HUES6 (cell line): ENCODE data around the gene MMP10.

ENCODE experiments used
- H3K27ac ChIP-seq: 2 replicates; pipeline ENCODE4 v1.7.0; 2013; ENCODE audit warnings: low read depth, mild to moderate bottlenecking, low read length, inconsistent platforms
- H3K27me3 ChIP-seq: 2 replicates; pipeline ENCODE4 v1.6.1; 2013; ENCODE audit warnings: low read length; ENCODE audit not compliant: control insufficient read depth, insufficient read depth
- H3K36me3 ChIP-seq: 2 replicates; pipeline ENCODE4 v1.6.1; 2013; ENCODE audit warnings: low read length; ENCODE audit not compliant: control insufficient read depth, insufficient read depth
- H3K4me1 ChIP-seq: 2 replicates; pipeline ENCODE4 v1.6.1; 2013; ENCODE audit warnings: low read length; ENCODE audit not compliant: control insufficient read depth, insufficient read depth
- H3K4me3 ChIP-seq: 2 replicates; pipeline ENCODE4 v1.5.1; 2013; ENCODE audit warnings: low read depth, low read length
- H3K9ac ChIP-seq: one replicate; pipeline ENCODE4 v1.6.1; 2013; ENCODE audit warnings: mild to moderate bottlenecking, low read length
- H3K9me3 ChIP-seq: 2 replicates; pipeline ENCODE4 v1.6.1; 2013; ENCODE audit warnings: low read depth, low read length; ENCODE audit not compliant: control insufficient read depth, insufficient read depth

The MMP10 gene

GRCh38 chr11:102780491-102780918 lies at the start of gene MMP10:
Gene MMP10, minus strand, starts transcription at chr11:102780628. Its CDS starts 37 bp downstream, at chr11:102780591.
- Histone ChIP-seq H3K9ac (no peak within 1 kb of the TSS), H3K4me3 (no peak within 1 kb of the TSS), H3K27me3 (no peaks in the 10 kb centered on the region), H3K4me1 (peaks cover 11% of the 10 kb centered on the region; the same call in 1 of the 2 replicates), H3K36me3 (no peaks in the 10 kb centered on the region), H3K9me3 (no peaks in the 10 kb centered on the region), H3K27ac (peak within 1 kb of the TSS; percentile 64)

GRCh38 chr11:102829316-102830000 lies 49.0 kb upstream of the MMP10 start:
- H3K27ac ChIP-seq = no peak overlapping the region
- H3K9ac ChIP-seq = no peak overlapping the region
- H3K36me3 ChIP-seq = no peaks in the 10 kb centered on the region
- H3K4me1 ChIP-seq = peaks cover 6% of the 10 kb centered on the region; the same call in 1 of the 2 replicates
- no peak overlapping the region for H3K4me3 ChIP-seq
- H3K9me3 ChIP-seq = peaks cover 22% of the 10 kb centered on the region
- no peaks in the 10 kb centered on the region; the same call in 1 of the 2 replicates for H3K27me3 ChIP-seq

- H3K27ac ChIP-seq = no peak overlapping the region
- no peak overlapping the region for H3K9ac ChIP-seq
- no peak overlapping the region for H3K4me3 ChIP-seq
- peaks cover 4% of the 10 kb centered on the region; the same call in 1 of the 2 replicates for H3K4me1 ChIP-seq
- peaks cover 33% of the 10 kb centered on the region for H3K9me3 ChIP-seq
- H3K27me3 ChIP-seq = no peaks in the 10 kb centered on the region
- H3K36me3 ChIP-seq = no peaks in the 10 kb centered on the region
These were observed 44.1 kb upstream of the MMP10 start for GRCh38 chr11:102824556-102824955.

- H3K4me3 ChIP-seq = no peak overlapping the region
- H3K27me3 ChIP-seq = no peaks in the 10 kb centered on the region
- H3K36me3 ChIP-seq = no peaks in the 10 kb centered on the region
- no peak overlapping the region for H3K9ac ChIP-seq
- peaks cover 11% of the 10 kb centered on the region; the same call in 1 of the 2 replicates for H3K9me3 ChIP-seq
- H3K27ac ChIP-seq = no peak overlapping the region
- no peaks in the 10 kb centered on the region for H3K4me1 ChIP-seq
These were observed 39.1 kb upstream of the MMP10 start for GRCh38 chr11:102819491-102819890.

- no peaks in the 10 kb centered on the region for H3K36me3 ChIP-seq
- H3K4me3 ChIP-seq = no peak overlapping the region
- H3K27ac ChIP-seq = no peak overlapping the region
- H3K27me3 ChIP-seq = no peaks in the 10 kb centered on the region
- H3K4me1 ChIP-seq = 0 out of 2 replicates have a peak, but pooled peaks cover under 1% of the 10 kb centered on the region
- no peaks in the 10 kb centered on the region for H3K9me3 ChIP-seq
- H3K9ac ChIP-seq = no peak overlapping the region
These were observed 33.1 kb upstream of the MMP10 start for GRCh38 chr11:102813484-102813883.

GRCh38 chr11:102812188-102812587 lies 31.8 kb upstream of the MMP10 start:
- Histone ChIP-seq H3K4me3 (no peak overlapping the region), H3K27ac (no peak overlapping the region), H3K9ac (no peak overlapping the region), H3K4me1 (0 out of 2 replicates have a peak, but pooled peaks cover 3% of the 10 kb centered on the region), H3K27me3 (no peaks in the 10 kb centered on the region), H3K36me3 (no peaks in the 10 kb centered on the region), H3K9me3 (no peaks in the 10 kb centered on the region)

- H3K27ac ChIP-seq = no peak overlapping the region
- no peaks in the 10 kb centered on the region for H3K9me3 ChIP-seq
- H3K27me3 ChIP-seq = no peaks in the 10 kb centered on the region
- H3K4me1 ChIP-seq = 0 out of 2 replicates have a peak, but pooled peaks cover 3% of the 10 kb centered on the region
- H3K9ac ChIP-seq = no peak overlapping the region
- H3K4me3 ChIP-seq = no peak overlapping the region
- no peaks in the 10 kb centered on the region for H3K36me3 ChIP-seq
These were observed 30.7 kb upstream of the MMP10 start for GRCh38 chr11:102810950-102811660.

- no peaks in the 10 kb centered on the region for H3K9me3 ChIP-seq
- H3K36me3 ChIP-seq = no peaks in the 10 kb centered on the region
- H3K27ac ChIP-seq = no peak overlapping the region
These were observed 29.5 kb upstream of the MMP10 start for GRCh38 chr11:102809971-102810370.

GRCh38 chr11:102807921-102808320 lies 27.5 kb upstream of the MMP10 start:
- Histone ChIP-seq H3K9me3 (no peaks in the 10 kb centered on the region), H3K4me3 (peak overlapping the region; percentile 30; the same call in 1 of the 2 replicates), H3K4me1 (0 out of 2 replicates have a peak, but pooled peaks cover 3% of the 10 kb centered on the region), H3K27me3 (no peaks in the 10 kb centered on the region), H3K27ac (no peak overlapping the region), H3K9ac (no peak overlapping the region), H3K36me3 (no peaks in the 10 kb centered on the region)

More at GRCh38 chr11:102809971-102810370, 29.5 kb upstream of the MMP10 start:
- Histone ChIP-seq H3K27me3 (no peaks in the 10 kb centered on the region), H3K9ac (no peak overlapping the region), H3K4me1 (0 out of 2 replicates have a peak, but pooled peaks cover 3% of the 10 kb centered on the region), H3K4me3 (no peak overlapping the region)

GRCh38 chr11:102806296-102806695 lies 25.9 kb upstream of the MMP10 start:
- H3K4me3 ChIP-seq = no peak overlapping the region
- 0 out of 2 replicates have a peak, but pooled peaks cover 3% of the 10 kb centered on the region for H3K4me1 ChIP-seq
- H3K27ac ChIP-seq = no peak overlapping the region
- no peaks in the 10 kb centered on the region for H3K9me3 ChIP-seq
- H3K36me3 ChIP-seq = no peaks in the 10 kb centered on the region
- no peak overlapping the region for H3K9ac ChIP-seq
- H3K27me3 ChIP-seq = no peaks in the 10 kb centered on the region

GRCh38 chr11:102802341-102802740 lies 21.9 kb upstream of the MMP10 start:
- Histone ChIP-seq H3K27me3 (no peaks in the 10 kb centered on the region), H3K9me3 (no peaks in the 10 kb centered on the region), H3K9ac (no peak overlapping the region), H3K27ac (no peak overlapping the region), H3K4me1 (no peaks in the 10 kb centered on the region), H3K36me3 (no peaks in the 10 kb centered on the region), H3K4me3 (no peak overlapping the region)
